ENCODE measurements around the gene CASZ1. TPM values are rescaled to one million over a fixed set of nuclear protein-coding genes. Genes with fewer than 3 reads are reported as not detected.

The CASZ1 gene
- total RNA-seq, 6 experiments from 2014 or later, result 0.14 to 0.67 (median 0.43) TPM

DNA sequence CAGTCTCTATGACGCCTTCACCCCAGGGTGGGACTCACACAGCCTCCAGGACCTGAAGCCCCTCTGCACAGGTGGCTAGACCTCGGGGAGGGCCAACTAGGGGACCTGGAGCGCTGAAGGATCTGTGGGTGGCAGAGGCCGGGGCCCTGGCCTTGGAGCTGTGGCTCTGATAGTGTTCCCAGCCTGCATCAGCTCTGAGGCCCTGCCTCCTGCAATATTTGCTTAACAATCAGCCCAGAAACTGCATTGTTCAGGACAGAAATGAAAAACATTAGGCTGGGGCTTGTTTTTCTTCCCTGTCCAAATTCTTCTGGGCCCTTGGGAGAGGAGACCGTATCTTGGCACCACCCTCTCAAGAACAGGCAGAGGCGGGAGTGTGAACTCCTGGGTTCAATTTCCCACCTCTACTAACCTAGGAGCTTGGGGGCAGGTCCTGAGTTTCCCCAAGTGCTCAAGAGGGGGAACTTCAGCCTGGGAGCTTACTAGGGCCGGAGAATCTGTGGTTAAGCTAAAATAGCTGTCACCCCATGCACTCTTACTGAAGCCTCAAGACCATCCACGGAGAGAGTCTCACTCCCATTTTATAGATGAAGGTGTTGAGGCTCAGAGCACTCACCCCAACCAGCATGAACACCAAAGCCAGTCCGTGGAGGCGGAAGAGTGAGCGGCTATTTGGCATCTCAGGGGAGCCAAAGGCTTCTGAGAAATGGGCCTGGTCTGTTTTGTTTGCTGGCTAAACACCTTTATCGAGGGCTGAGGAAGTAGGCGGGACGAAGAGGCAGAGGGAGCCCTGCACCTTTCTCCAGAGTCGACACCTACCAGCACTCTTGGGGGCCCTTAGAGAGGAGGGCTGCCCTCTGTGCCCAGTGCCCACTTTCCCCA is 18.8 kb upstream of the CASZ1 start:
- Mint-ChIP-seq H3K4me1 (ENCODE audit: low read depth) (no peaks in the 10 kb centered on the region), H3K27me3 (ENCODE audit: insufficient read depth) (peaks cover 48% of the 10 kb centered on the region), H3K9me3 (no peaks in the 10 kb centered on the region), H3K36me3 (ENCODE audit: low read depth) (no peaks in the 10 kb centered on the region), H3K4me3 (no peak overlapping the region), H3K27ac (no peak overlapping the region)
- no peak for DNase-seq
- TF ChIP-seq, protein P1, sequence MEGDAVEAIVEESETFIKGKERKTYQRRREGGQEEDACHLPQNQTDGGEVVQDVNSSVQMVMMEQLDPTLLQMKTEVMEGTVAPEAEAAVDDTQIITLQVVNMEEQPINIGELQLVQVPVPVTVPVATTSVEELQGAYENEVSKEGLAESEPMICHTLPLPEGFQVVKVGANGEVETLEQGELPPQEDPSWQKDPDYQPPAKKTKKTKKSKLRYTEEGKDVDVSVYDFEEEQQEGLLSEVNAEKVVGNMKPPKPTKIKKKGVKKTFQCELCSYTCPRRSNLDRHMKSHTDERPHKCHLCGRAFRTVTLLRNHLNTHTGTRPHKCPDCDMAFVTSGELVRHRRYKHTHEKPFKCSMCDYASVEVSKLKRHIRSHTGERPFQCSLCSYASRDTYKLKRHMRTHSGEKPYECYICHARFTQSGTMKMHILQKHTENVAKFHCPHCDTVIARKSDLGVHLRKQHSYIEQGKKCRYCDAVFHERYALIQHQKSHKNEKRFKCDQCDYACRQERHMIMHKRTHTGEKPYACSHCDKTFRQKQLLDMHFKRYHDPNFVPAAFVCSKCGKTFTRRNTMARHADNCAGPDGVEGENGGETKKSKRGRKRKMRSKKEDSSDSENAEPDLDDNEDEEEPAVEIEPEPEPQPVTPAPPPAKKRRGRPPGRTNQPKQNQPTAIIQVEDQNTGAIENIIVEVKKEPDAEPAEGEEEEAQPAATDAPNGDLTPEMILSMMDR (IDR thresholded peaks at IDR 0.05), result no peak

GRCh38 chr1:10814312-10814711 is 17.9 kb upstream of the CASZ1 start:
- H3K27me3 Mint-ChIP-seq (ENCODE audit: insufficient read depth), result peaks cover 56% of the 10 kb centered on the region
- H3K4me1 Mint-ChIP-seq (ENCODE audit: low read depth), result no peaks in the 10 kb centered on the region
- TF ChIP-seq, protein P1 (IDR thresholded peaks at IDR 0.05), result no peak
- no peaks in the 10 kb centered on the region for H3K36me3 Mint-ChIP-seq (ENCODE audit: low read depth)
- no peak overlapping the region for H3K4me3 Mint-ChIP-seq
- no peaks in the 10 kb centered on the region for H3K9me3 Mint-ChIP-seq
- DNase-seq, result no peak
- no peak overlapping the region for H3K27ac Mint-ChIP-seq

DNA sequence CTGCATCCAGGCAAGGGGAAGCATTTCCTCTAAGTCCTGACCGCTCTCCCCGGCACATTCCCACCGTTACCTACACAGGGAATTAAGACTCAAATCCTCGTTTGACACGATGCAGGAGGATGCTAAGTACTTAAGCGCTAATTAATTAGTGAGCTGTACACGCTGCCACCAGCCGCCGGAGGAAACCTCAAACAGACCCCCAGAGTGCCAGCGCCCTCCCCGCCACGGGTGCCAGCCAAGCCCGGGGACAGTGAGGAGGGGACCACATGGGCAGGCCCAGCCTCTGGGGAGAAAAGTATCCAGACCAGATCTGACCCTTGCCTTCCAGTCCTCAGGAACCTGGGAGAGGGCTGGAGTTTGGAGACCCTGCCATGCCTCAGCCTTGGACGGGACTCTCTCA is 17.4 kb upstream of the CASZ1 start:
- Mint-ChIP-seq H3K4me1 (ENCODE audit: low read depth) (no peaks in the 10 kb centered on the region), H3K36me3 (ENCODE audit: low read depth) (no peaks in the 10 kb centered on the region), H3K4me3 (no peak overlapping the region), H3K27me3 (ENCODE audit: insufficient read depth) (peaks cover 62% of the 10 kb centered on the region), H3K9me3 (no peaks in the 10 kb centered on the region), H3K27ac (no peak overlapping the region)
- DNase-seq, result no peak
- TF ChIP-seq, protein P1 (IDR thresholded peaks at IDR 0.05), result no peak

DNA sequence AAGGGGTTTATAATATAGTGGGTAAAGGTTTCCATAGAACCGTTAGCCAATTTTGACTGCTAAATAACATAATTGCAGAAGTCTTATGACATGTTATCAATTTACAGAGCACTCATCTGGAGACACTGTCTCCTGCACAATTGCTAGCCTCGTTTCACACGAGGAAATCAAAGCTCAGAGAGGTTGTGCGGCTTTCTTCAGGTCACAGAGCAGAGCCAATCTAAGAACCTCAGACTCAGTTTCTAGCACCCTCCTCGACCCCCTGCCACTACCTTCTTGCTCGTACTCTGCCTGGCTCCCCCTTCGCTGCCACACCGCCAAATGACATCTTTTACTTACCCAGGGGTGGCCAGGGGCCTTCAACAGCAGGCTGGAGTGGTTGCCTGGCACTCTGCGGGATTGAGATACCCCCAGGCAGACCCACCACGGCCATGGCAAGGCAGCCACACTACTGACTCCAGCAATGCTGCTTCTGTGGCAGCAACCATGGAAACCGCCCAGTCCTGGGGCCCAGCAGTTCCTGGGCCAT is 16.0 kb upstream of the CASZ1 start:
- Mint-ChIP-seq H3K9me3 (no peaks in the 10 kb centered on the region), H3K4me1 (ENCODE audit: low read depth) (no peaks in the 10 kb centered on the region), H3K27ac (no peak overlapping the region), H3K36me3 (ENCODE audit: low read depth) (no peaks in the 10 kb centered on the region), H3K27me3 (ENCODE audit: insufficient read depth) (peaks cover 63% of the 10 kb centered on the region), H3K4me3 (no peak overlapping the region)
- no peak for DNase-seq
- TF ChIP-seq, protein P1 (IDR thresholded peaks at IDR 0.05), result no peak

DNA sequence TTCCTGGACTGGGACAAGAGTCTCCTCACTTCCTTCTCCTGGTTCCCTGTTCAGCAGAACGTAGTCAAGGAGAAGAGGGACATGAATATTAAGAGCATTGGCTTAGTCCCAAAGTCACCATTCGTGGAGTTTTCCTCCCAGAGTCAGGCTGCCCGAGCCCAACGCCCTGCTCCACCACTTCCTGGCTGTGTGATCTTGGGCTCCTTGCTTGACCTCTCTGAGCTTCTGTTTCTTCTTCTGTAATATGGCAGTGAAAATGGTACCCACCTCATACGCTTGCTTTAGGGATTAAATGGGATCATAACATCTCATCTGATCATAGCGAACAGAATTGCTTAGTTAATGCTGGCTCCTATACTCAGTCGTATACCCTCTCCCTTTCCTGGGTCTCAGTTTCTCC is 12.0 kb upstream of the CASZ1 start:
- no peaks in the 10 kb centered on the region for H3K9me3 Mint-ChIP-seq
- H3K27ac Mint-ChIP-seq, result no peak overlapping the region
- no peaks in the 10 kb centered on the region for H3K4me1 Mint-ChIP-seq (ENCODE audit: low read depth)
- H3K4me3 Mint-ChIP-seq, result no peak overlapping the region
- TF ChIP-seq, protein P1 (IDR thresholded peaks at IDR 0.05), result no peak
- no peaks in the 10 kb centered on the region for H3K36me3 Mint-ChIP-seq (ENCODE audit: low read depth)
- peaks cover 60% of the 10 kb centered on the region for H3K27me3 Mint-ChIP-seq (ENCODE audit: insufficient read depth)
- no peak for DNase-seq
